Measurements from ENCODE around the gene RUNDC1.

The RUNDC1 gene

GRCh38 chr17:43033948-43034881, 53.9 kb downstream of the RUNDC1 start:
- DNase-seq (ENCODE audit: insufficient read length) (no peak), FAIRE-seq (no peak)
- TF ChIP-seq POLR2A (IDR thresholded peaks at IDR 0.05; ENCODE audit: low read depth, low read length), result no peak
- TF ChIP-seq TAF1 (IDR thresholded peaks at IDR 0.05; ENCODE audit: borderline replicate concordance, low read depth, low read length), result no peak
- TF ChIP-seq POLR2AphosphoS5 (IDR thresholded peaks at IDR 0.05; ENCODE audit: low read depth, low read length), result no peak

GRCh38 chr17:43034894-43035293, 54.5 kb downstream of the RUNDC1 start:
- no peak for DNase-seq (ENCODE audit: insufficient read length)
- no peak for FAIRE-seq
- TF ChIP-seq POLR2AphosphoS5 (IDR thresholded peaks at IDR 0.05; ENCODE audit: low read depth, low read length) (no peak), POLR2A (IDR thresholded peaks at IDR 0.05; ENCODE audit: low read depth, low read length) (no peak), TAF1 (IDR thresholded peaks at IDR 0.05; ENCODE audit: borderline replicate concordance, low read depth, low read length) (no peak)

GRCh38 chr17:43039646-43040045, 59.3 kb downstream of the RUNDC1 start:
- no peak for FAIRE-seq
- TF ChIP-seq TAF1 (IDR thresholded peaks at IDR 0.05; ENCODE audit: borderline replicate concordance, low read depth, low read length), result no peak
- TF ChIP-seq POLR2A (IDR thresholded peaks at IDR 0.05; ENCODE audit: low read depth, low read length), result no peak
- TF ChIP-seq POLR2AphosphoS5 (IDR thresholded peaks at IDR 0.05; ENCODE audit: low read depth, low read length), result no peak
- DNase-seq (ENCODE audit: insufficient read length), result no peak

GRCh38 chr17:43040655-43041054, 60.3 kb downstream of the RUNDC1 start:
- FAIRE-seq (no peak), DNase-seq (ENCODE audit: insufficient read length) (no peak)
- TF ChIP-seq POLR2AphosphoS5 (IDR thresholded peaks at IDR 0.05; ENCODE audit: low read depth, low read length) (no peak), POLR2A (IDR thresholded peaks at IDR 0.05; ENCODE audit: low read depth, low read length) (no peak), TAF1 (IDR thresholded peaks at IDR 0.05; ENCODE audit: borderline replicate concordance, low read depth, low read length) (no peak)

- FAIRE-seq (no peak), DNase-seq (ENCODE audit: insufficient read length) (no peak)
- TF ChIP-seq POLR2A (IDR thresholded peaks at IDR 0.05; ENCODE audit: low read depth, low read length) (no peak), POLR2AphosphoS5 (IDR thresholded peaks at IDR 0.05; ENCODE audit: low read depth, low read length) (no peak), TAF1 (IDR thresholded peaks at IDR 0.05; ENCODE audit: borderline replicate concordance, low read depth, low read length) (no peak)
These were observed 61.8 kb downstream of the RUNDC1 start for GRCh38 chr17:43042025-43042628.
